Measurements from ENCODE around the gene SNX15.

DNA sequence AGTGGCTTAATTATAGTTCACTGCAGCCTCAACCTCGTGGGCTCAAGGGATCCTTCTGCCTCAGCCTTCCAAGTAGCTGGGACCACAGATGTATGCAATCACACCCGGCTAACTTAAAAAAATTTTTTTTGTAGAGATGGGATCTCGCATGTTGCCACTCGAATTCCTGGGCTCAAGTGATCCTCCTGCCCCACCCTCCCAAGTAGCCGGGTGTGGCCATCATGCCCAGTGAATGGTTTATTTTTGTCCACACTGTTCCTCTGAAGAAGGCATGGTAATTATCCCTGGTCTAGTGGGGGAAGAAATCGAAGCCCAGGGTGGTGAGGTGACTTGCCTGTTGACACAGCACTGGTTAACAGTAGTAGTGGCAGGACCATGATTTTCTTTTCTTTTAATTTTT is 15.7 kb downstream of the SNX15 start:
- TF ChIP-seq, protein P1, sequence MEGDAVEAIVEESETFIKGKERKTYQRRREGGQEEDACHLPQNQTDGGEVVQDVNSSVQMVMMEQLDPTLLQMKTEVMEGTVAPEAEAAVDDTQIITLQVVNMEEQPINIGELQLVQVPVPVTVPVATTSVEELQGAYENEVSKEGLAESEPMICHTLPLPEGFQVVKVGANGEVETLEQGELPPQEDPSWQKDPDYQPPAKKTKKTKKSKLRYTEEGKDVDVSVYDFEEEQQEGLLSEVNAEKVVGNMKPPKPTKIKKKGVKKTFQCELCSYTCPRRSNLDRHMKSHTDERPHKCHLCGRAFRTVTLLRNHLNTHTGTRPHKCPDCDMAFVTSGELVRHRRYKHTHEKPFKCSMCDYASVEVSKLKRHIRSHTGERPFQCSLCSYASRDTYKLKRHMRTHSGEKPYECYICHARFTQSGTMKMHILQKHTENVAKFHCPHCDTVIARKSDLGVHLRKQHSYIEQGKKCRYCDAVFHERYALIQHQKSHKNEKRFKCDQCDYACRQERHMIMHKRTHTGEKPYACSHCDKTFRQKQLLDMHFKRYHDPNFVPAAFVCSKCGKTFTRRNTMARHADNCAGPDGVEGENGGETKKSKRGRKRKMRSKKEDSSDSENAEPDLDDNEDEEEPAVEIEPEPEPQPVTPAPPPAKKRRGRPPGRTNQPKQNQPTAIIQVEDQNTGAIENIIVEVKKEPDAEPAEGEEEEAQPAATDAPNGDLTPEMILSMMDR (IDR thresholded peaks at IDR 0.05; ENCODE audit: low read depth, low read length, poor library complexity, severe bottlenecking), result no peak
- TF ChIP-seq EZH2phosphoT487 (IDR thresholded peaks at IDR 0.05; ENCODE audit: borderline replicate concordance, low read length), result no peak
